ENCODE measurements around the gene RAPGEF4. TPM values are rescaled to one million over a fixed set of nuclear protein-coding genes. Genes with fewer than 3 reads are reported as not detected.

The RAPGEF4 gene
- total RNA-seq, result 0.66 and 2.2 TPM in 2 replicates

GRCh38 chr2:172735582-172736423 is at the start of gene RAPGEF4:
Gene RAPGEF4, plus strand, starts transcription at chr2:172735845. Its CDS starts 139 bp downstream, at chr2:172735984.

DNA sequence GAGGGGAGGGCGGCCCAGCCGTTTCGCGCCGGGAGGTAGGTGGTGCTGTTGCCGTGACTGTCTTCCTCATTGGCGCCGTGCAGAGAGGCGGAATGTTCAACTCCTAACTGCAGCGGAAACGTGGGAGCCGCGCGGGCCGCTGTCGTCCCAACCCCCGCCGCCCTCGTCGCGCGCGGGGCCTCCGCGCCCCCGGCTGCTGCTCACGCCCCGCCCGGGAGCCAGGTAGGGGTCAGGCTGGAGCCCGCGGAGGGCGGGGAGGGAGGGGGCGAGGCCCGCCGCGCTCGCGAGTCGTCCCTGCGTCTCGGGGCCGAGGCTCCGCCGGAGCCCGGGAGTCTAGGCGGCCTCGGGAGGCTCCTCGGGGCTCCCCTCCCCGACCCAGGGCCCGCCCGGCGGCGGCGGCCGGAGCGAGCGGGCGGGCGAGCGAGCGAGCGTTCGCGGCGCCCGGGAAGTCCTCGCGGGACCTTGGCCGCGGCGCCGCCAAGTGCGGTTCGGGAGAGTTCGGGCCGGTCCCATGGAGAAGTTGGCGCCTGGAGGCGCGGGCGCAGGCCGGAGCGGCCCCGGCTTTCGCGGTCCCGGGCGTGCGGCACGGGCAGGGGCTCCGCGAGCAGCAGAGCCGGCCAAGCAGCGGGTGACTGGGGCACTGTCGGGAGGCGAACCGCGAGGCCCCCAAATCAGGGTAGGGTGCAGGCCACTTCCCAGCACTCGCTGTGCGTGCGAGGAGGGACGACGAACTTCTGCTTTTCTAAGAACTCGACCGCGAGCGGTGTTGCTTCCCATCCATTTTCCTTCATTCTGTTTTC is 340.3 kb downstream of the RAPGEF4 start, which contains the start of gene MAP3K20:
MAP3K20 (plus strand) TSS at position 66 of the 800 bp plus-strand sequence. CDS start 15,186 bp downstream, outside the sequence.

Other genes with a start within 250 kb of the RAPGEF4 start
- gene PDK1, start 179.8 kb upstream of the RAPGEF4 start, total RNA-seq, result 13.9 and 14.0 TPM in 2 replicates